KMS-11 (cell line): ENCODE results near the gene BCL7A.

ENCODE experiments used
- H2AFZ ChIP-seq: fragments of 200-600 bp; sonication (generic); 2 replicates; pipeline ENCODE4 v1.6.1; 2016; ENCODE audit warnings: antibody characterized with exemption, mixed run types, low read depth
- H3K27ac ChIP-seq: fragments of 200-600 bp; sonication (generic); 2 replicates; pipeline ENCODE4 v1.6.1; 2016; ENCODE audit warnings: mild to moderate bottlenecking, mixed run types
- H3K27me3 ChIP-seq: fragments of 200-600 bp; sonication (generic); 2 replicates; pipeline ENCODE4 v1.6.1; 2017; ENCODE audit warnings: mild to moderate bottlenecking, low read depth, mixed run types, moderate library complexity; ENCODE audit not compliant: insufficient read depth
- H3K36me3 ChIP-seq: fragments of 200-600 bp; sonication (generic); 2 replicates; pipeline ENCODE4 v1.6.1; 2017; ENCODE audit warnings: mild to moderate bottlenecking, mixed run types; ENCODE audit not compliant: insufficient read depth
- H3K4me1 ChIP-seq: fragments of 200-600 bp; sonication (generic); 2 replicates; pipeline ENCODE4 v1.6.1; 2016; ENCODE audit warnings: mild to moderate bottlenecking, low read depth, mixed run types; ENCODE audit not compliant: poor library complexity, severe bottlenecking
- H3K4me2 ChIP-seq: fragments of 200-600 bp; sonication (generic); 2 replicates; pipeline ENCODE4 v1.7.0; 2016; ENCODE audit warnings: mild to moderate bottlenecking, mixed run types
- H3K4me3 ChIP-seq: fragments of 200-600 bp; sonication (generic); IDR thresholded peaks from 2 replicates; pipeline ENCODE4 v1.6.1; 2017; ENCODE audit warnings: low read depth, low read length, mixed read lengths; ENCODE audit not compliant: insufficient read depth
- H3K79me2 ChIP-seq: fragments of 200-600 bp; sonication (generic); 2 replicates; pipeline ENCODE4 v1.6.1; 2016; ENCODE audit warnings: low read depth, mixed run types; ENCODE audit not compliant: insufficient read depth
- H3K9ac ChIP-seq: fragments of 200-600 bp; sonication (generic); 2 replicates; pipeline ENCODE4 v1.6.1; 2016; ENCODE audit warnings: mild to moderate bottlenecking, mixed run types
- H4K20me1 ChIP-seq: fragments of 200-600 bp; sonication (generic); 2 replicates; pipeline ENCODE4 v1.6.1; 2016; ENCODE audit warnings: mild to moderate bottlenecking, mixed run types; ENCODE audit not compliant: insufficient read depth
- CTCF ChIP-seq: fragments of 200-600 bp; sonication (generic); conservative IDR thresholded peaks from 2 replicates; pipeline ENCODE4 v1.6.1; 2017; ENCODE audit warnings: low read depth, mild to moderate bottlenecking, antibody characterized with exemption, low read length, moderate library complexity, mixed read lengths

Gene BCL7A

GRCh38 chr12:121996945-121997612 lies 24.6 kb upstream of the BCL7A start:
- H3K9ac ChIP-seq: no peak overlapping the region
- TF ChIP-seq CTCF: no peak
- H3K36me3 ChIP-seq: no peaks in the 10 kb centered on the region
- no peaks in the 10 kb centered on the region for H3K4me1 ChIP-seq
- H3K27me3 ChIP-seq: no peaks in the 10 kb centered on the region
- no peak overlapping the region for H2AFZ ChIP-seq
- no peak overlapping the region for H3K27ac ChIP-seq
- no peak overlapping the region for H3K4me3 ChIP-seq
- no peaks in the 10 kb centered on the region for H3K79me2 ChIP-seq
- no peak overlapping the region for H3K4me2 ChIP-seq
- H4K20me1 ChIP-seq: no peaks in the 10 kb centered on the region

GRCh38 chr12:122001466-122002209 lies 20.0 kb upstream of the BCL7A start:
- H3K4me3 ChIP-seq: no peak overlapping the region
- no peaks in the 10 kb centered on the region for H4K20me1 ChIP-seq
- H3K9ac ChIP-seq: no peak overlapping the region
- no peaks in the 10 kb centered on the region for H3K4me1 ChIP-seq
- no peak overlapping the region for H3K4me2 ChIP-seq
- H2AFZ ChIP-seq: no peak overlapping the region
- H3K36me3 ChIP-seq: no peaks in the 10 kb centered on the region
- TF ChIP-seq CTCF: no peak
- H3K79me2 ChIP-seq: no peaks in the 10 kb centered on the region
- no peaks in the 10 kb centered on the region for H3K27me3 ChIP-seq
- H3K27ac ChIP-seq: no peak overlapping the region

GRCh38 chr12:122003651-122004611 lies 17.8 kb upstream of the BCL7A start:
- H3K27ac ChIP-seq: no peak overlapping the region
- H3K27me3 ChIP-seq: no peaks in the 10 kb centered on the region
- H3K4me1 ChIP-seq: no peaks in the 10 kb centered on the region
- H3K9ac ChIP-seq: no peak overlapping the region
- no peak overlapping the region for H2AFZ ChIP-seq
- H4K20me1 ChIP-seq: no peaks in the 10 kb centered on the region
- H3K36me3 ChIP-seq: no peaks in the 10 kb centered on the region
- H3K79me2 ChIP-seq: no peaks in the 10 kb centered on the region
- no peak overlapping the region for H3K4me2 ChIP-seq
- no peak overlapping the region for H3K4me3 ChIP-seq
- TF ChIP-seq CTCF: no peak

GRCh38 chr12:122004633-122005071 lies 17.0 kb upstream of the BCL7A start:
- H3K9ac ChIP-seq: no peak overlapping the region
- no peak overlapping the region for H3K4me3 ChIP-seq
- H3K36me3 ChIP-seq: no peaks in the 10 kb centered on the region
- no peaks in the 10 kb centered on the region for H4K20me1 ChIP-seq
- no peak overlapping the region for H3K27ac ChIP-seq
- H2AFZ ChIP-seq: no peak overlapping the region
- no peaks in the 10 kb centered on the region for H3K4me1 ChIP-seq
- H3K79me2 ChIP-seq: no peaks in the 10 kb centered on the region
- no peak overlapping the region for H3K4me2 ChIP-seq
- no peaks in the 10 kb centered on the region for H3K27me3 ChIP-seq
- no peak for TF ChIP-seq CTCF
